C4-2B (cell line): Measurements from ENCODE around the gene PTPRB.

Source experiments
- H3K27ac ChIP-seq: fragments of 450-650 bp; 2 replicates; pipeline ENCODE4 v1.5.1; 2017
- CTCF ChIP-seq: fragments of 450-650 bp; conservative IDR thresholded peaks from 2 replicates; pipeline ENCODE4 v1.5.1; 2017; ENCODE audit warnings: mild to moderate bottlenecking
- ZFX ChIP-seq: fragments of 450-650 bp; IDR thresholded peaks from 2 replicates; pipeline ENCODE4 v1.6.1; 2017

Gene PTPRB

GRCh38 chr12:70666364-70666763 lies 29.1 kb upstream of the PTPRB start:
- no peak for TF ChIP-seq CTCF
- no peak for TF ChIP-seq ZFX
- no peak overlapping the region for H3K27ac ChIP-seq

- H3K27ac ChIP-seq, result no peak overlapping the region
- TF ChIP-seq ZFX, result no peak
- TF ChIP-seq CTCF, result no peak
These were observed 27.2 kb upstream of the PTPRB start for GRCh38 chr12:70664465-70664881.

- TF ChIP-seq CTCF (no peak), ZFX (no peak)
- no peak overlapping the region for H3K27ac ChIP-seq
These were observed 26.6 kb upstream of the PTPRB start for GRCh38 chr12:70663838-70664237.

GRCh38 chr12:70661466-70662161 lies 24.4 kb upstream of the PTPRB start:
- TF ChIP-seq ZFX, result no peak
- TF ChIP-seq CTCF, result no peak

GRCh38 chr12:70660620-70661219 lies 23.5 kb upstream of the PTPRB start:
- TF ChIP-seq ZFX (no peak), CTCF (no peak)
- no peak overlapping the region for H3K27ac ChIP-seq

More at GRCh38 chr12:70661466-70662161, 24.4 kb upstream of the PTPRB start:
- no peak overlapping the region for H3K27ac ChIP-seq

- H3K27ac ChIP-seq, result no peak overlapping the region
- TF ChIP-seq CTCF, result no peak
- TF ChIP-seq ZFX, result no peak
These were observed 22.9 kb upstream of the PTPRB start for GRCh38 chr12:70660002-70660604.

GRCh38 chr12:70659077-70659606 lies 21.9 kb upstream of the PTPRB start:
- TF ChIP-seq ZFX (no peak), CTCF (no peak)

More at GRCh38 chr12:70659077-70659606, 21.9 kb upstream of the PTPRB start:
- H3K27ac ChIP-seq, result no peak overlapping the region
